Endothelial cell of hepatic sinusoid (primary cell): Measurements from ENCODE around the gene KPTN.

Experiments used
- in situ Hi-C: cut with HindIII; loops from 2 replicates; pipeline ENCODE4 v1.10.0; 2017; ENCODE audit warnings: low sequenced_read_pairs

Gene KPTN

DNA sequence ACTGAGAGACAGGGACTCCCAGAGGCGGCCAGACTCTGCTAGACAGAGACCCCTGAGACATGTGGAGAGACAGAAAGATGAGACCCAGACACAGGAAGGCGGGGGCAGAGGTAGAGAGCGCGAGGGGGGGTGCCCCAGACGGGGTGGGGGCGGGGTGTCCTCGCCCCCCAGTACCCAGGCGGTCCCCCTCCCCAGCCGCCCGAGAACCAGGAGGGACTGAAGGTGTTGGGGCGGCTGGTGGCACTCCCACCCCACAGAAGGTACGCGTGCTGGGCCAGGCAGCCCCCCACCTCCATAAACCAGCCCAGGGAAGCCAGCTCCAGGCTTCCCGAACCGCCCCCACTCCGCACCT lies 12.7 kb downstream of the KPTN start:
- in situ Hi-C loops: no loop called here

DNA sequence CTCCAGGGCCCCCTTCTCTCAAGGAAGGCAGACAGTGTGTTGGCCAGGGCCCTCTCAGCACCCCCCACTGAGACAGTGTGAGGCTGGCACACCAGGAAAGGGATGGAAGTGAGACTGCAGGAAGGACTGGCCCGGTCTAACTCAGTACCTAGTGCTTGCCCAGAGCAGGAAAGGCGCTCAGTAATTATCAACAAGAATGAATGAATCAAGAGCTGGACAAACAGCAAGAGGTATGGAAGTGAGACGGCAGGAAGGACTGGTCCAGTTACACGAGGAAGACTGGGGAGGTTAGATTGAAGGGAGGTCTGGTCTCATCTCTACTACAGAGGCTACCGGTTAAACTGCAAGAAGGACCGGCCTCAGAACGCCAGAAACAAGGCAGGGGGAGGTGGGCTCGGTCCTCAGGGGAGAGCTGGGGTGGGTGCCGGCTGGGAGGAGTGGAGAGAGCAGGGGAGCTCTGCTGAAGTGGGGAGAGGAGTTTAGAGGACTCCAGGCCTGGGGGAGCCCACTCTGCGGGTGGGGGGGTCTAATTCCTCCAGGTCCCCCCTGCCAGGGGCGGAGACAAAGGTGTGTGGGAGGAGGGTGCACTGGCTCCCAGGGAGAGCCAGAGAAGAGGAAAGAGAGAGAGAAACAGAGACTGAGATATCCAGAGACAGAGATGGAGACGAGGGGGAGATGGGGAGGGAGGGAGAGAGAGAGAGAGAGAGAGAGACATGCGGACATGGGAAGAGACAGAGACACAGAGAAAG lies 13.4 kb downstream of the KPTN start:
- in situ Hi-C loops: no loop called here

DNA sequence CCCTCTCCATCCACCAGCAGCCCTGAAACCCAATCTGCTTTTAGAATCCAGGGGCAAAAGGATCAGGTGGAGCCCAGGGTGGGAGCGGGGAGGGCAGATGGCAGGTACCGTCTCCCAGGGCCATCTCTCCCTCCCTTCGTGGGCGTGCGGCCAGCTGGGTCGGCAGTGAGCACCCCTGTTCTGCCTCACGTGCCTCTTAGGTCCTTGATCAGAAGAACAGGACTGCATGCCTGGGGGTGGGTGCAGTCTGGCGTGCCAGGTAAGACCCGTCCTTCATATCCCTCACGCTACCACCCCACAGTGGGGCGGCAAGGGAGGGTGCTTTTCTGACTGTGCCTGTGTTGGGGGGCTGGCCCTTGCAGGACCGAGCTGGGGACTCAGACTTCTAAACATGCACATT lies 14.3 kb downstream of the KPTN start:
- in situ Hi-C loops: no loop called here

DNA sequence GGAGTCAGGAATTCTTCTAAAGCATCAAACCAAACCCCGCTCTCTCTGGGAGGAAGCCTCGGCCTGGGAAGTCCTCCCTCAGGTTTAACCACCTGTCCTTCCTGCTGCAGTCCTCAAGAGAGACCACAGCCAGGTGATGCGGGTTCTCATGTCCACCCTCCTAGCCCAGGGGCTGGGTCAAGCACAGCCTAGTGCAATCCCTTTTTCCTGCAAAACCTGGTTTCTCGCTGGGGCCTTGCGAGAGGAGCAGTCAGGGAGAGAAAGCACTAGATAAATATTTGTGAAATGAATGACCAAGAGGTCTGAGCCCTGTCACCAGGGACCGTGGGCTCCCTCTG lies 14.7 kb downstream of the KPTN start:
- in situ Hi-C loops: no loop called here

DNA sequence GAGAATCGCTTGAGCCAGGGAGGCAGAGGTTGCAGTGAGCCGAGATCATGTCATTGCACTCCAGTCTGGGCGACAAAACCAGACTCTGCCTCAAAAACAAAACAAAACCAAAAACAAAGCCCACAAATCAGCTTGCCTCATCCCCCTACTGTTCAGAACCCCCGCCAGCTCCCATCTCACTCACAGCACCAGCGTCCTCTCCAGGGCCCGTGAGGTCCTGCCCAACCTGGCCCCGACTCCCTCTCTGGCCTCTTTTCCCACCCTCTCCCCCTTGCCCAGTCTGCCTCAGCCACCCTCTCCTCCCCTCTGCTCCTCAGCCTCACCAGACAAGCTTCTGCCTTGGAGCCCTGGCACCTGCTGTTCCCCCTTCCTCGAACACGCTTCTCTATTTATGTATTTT lies 16.1 kb downstream of the KPTN start:
- in situ Hi-C loops: no loop called here

DNA sequence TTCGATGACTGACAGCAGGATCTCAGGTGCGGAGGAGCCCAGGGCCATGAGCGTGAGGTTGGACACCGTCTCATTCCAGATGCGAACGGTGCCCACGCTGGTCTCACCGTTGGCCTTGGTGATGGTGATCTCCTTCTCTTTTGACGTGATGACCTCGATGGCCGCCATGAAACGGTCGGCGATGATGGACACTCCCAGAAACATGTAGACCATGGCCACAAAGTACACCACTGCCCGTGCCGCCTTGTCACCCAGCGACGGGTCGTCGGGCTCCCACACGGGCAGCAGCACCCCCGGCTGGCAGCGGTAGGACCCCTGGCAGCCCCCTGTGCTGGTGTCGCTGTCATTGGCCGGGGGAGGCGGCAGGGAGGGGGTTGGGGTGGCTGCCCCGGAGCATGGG lies 18.1 kb downstream of the KPTN start:
- in situ Hi-C loops: no loop called here

DNA sequence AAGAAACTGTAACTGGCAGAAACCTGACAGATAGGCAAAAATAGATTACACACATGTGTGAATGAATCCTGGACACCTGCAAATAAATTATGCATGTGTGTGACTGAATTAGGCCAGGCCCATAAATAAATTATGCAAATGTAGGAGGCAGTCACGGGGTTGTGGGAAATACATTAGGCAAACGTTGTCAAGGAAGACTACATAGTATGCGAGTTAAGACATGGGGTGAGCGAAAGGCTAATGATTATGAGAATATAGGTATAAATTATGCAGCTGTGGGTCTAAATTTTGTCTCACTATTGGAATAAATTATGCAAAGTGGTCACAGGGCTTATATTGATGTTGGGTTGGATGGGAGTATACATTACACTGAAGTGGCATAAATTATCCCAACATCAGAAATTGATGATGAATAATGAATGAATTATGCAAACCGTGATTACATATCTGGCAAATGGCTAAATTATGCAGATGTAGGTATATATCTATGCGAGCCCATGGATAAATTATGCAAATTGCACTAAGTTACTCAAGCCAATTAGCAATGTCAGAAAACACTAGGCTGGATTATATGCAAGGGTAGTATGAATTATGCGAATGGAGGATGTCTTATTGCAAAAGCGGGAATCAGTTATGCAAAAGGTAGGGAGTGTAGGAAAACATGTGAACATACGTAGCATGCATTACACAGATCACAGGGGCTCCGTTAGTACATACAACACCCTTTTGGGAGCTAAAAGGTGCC lies 19.2 kb downstream of the KPTN start:
- in situ Hi-C loops: no loop called here

DNA sequence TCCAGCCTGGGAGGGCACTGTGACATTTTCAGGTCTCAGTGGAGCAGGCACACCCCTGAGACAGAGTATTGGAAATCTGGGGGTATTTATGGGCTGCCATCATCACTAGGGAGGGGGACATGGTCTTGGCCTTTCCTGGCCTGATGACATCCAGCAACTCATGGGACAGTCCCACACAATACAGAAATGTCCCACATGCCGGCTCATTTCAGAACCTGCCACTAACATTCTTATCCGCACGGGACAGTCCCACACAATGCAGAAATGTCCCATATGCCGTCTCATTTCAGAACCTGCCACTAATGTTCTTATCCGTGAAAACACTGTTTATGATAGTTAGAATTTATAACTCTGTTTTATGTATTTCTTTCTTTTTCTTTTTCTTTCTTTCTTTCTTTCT lies 22.1 kb downstream of the KPTN start:
- in situ Hi-C loops: no loop called here

DNA sequence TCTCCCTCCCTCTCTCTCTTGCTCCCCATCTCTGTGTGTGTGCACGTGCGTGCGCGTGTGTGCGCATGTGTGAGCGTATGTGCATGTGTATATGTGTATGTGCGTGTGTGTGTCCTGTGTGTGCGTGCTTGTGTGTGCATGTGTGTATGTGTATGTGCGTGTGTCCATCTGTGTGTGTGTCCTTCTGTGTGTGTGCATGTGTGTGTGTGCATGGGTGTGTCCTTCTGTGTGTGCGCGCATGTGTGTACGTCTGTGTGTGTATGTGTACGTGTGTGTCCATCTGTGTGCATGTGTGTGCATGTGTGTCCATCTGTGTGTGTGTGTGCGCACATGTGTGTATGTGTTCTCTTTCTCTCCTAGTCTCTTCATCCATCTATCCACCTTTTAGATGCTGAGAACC lies 24.5 kb downstream of the KPTN start:
- in situ Hi-C loops: no loop called here

DNA sequence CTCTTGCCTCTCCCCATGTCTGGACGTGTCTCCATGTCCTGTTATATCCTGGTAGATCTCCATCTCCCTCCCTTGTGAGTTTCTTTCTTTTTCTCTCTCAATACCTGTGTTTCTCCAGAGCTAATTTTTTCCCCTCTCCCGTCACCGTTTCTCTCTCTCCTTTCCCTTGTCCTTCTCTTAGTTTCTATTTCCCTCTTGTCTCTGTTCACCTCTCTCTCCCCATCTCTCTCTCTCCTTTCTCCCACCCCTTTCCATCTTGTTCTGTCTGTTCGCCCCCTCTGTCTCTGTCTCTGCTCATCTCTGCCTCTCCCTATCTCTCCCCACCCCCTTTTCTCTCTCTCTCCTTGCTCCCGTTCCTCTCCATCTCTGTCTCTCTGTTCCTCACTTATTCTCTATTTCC lies 25.3 kb downstream of the KPTN start:
- in situ Hi-C loops: no loop called here

DNA sequence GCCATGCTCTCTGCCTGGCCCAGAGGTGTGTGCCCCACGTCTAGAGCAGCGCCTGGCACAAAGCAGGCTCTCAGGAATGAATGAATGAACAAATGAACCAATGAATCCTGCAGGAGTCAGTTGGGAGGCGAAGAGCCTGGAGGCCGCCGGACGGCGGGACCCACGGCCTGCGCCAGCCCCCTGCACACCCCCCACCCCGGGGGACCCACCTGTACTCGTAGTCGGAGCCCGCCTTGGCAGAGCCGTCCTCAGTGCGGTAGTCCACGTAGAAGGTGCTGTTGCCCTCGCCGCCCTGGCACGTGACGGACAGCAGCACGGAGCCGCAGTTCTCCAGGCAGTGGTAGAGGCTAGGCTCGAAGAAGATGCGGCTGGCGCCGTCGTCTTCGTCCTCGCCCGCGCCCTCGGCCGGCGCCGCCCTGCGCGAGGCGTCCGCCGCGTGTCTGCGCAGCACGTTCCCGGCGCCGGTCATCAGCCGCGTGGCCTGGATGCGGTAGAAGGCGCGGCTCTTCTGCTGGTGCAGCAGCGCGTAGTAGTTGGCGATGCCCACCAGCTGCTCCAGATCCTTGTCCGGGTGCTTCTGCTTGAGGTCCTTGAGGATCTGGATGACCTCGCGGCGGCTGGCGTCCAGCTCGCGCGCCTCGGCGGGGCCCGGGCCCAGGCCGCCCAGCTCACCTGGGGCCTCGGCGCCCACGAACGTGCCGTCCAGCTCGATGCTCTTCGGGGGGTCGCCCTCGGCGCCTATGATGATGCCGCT lies 27.1 kb downstream of the KPTN start:
- in situ Hi-C loops: no loop called here

DNA sequence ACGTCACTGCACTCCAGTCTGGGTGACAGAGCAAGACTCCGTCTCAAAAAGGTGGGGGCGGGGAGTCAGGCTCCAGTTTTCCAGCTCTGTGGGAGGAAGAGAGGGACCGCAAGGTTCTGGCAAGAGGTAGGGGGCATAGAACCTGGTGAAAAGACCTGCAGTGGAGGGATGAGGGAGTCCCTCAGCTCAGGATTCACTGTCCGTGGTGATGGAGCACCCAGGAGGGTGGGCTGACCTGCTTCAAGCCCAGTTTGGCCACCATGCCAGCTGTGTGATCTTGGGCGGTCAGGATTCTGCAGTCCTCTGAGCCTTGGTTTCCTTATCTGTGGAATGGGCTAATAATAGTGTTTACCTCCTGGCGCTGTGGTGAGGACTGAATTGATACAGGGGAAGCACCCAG lies 33.5 kb downstream of the KPTN start:
- in situ Hi-C loops: no loop called here

DNA sequence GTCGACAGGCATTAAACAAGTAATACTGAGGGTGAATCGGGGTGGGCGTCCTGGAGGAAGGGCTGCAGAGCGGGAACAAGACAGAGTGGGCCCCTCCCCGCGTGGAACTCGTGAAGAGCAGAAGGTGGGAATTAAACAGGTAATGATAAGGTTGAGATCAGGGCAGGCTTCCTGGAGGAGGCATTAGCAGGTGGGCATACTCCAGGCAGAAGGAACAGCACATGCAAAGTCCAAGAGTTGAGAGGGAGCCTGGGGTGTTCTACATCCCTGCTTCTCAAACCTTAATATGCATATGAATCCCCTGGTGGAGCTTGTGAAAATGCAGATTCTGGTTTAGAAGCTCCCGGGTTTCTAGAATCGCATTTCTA lies 35.7 kb downstream of the KPTN start:
- in situ Hi-C loops: loop anchor here (5.0 kb wide), 3 partner anchors 59 to 214 kb away; no protein-coding TSS in a partner anchor

DNA sequence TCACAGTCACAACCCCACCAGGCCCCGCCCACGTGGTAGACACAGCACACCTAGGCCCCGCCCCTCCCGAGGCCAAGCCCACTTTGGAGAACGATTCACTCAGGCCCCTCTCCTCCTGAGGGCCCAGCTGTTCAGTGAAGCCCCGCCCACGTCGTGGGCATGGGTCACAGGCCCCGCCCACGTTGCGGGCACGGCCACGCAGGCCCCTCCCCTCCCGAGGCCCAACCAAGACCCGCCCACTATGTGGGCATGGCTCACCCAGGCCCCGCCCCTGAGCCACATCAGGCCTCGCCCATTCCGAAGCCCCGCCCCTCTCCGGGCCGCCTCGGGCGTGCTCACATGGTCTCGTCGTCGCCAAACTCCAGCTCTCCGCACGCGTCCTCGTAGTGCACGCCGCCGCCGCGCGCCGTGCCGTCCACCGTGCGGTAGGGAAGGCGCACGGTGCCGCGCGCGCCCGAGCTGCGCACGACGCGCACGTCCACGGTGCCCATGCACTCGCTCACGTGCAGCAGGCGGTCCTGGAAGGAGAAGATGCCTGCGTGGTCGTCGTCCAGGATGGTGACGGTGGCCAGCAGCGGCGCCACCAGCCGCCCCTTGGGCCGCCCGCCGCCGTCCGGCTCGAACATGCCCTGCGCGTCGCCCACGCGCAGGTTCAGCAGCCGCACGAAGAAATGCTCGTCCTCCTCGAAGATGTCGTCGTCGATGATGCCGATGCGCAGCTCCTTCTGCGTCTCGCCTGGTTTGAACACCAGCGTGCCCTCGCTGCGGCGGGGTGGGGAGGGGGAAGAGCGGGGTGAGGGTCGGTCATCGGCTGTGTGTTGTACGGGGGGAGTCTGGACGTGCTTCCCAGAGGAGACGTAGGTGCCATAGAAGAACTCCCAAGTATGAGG lies 36.3 kb downstream of the KPTN start:
- in situ Hi-C loops: loop anchor here (5.0 kb wide), 3 partner anchors 60 to 215 kb away; no protein-coding TSS in a partner anchor

DNA sequence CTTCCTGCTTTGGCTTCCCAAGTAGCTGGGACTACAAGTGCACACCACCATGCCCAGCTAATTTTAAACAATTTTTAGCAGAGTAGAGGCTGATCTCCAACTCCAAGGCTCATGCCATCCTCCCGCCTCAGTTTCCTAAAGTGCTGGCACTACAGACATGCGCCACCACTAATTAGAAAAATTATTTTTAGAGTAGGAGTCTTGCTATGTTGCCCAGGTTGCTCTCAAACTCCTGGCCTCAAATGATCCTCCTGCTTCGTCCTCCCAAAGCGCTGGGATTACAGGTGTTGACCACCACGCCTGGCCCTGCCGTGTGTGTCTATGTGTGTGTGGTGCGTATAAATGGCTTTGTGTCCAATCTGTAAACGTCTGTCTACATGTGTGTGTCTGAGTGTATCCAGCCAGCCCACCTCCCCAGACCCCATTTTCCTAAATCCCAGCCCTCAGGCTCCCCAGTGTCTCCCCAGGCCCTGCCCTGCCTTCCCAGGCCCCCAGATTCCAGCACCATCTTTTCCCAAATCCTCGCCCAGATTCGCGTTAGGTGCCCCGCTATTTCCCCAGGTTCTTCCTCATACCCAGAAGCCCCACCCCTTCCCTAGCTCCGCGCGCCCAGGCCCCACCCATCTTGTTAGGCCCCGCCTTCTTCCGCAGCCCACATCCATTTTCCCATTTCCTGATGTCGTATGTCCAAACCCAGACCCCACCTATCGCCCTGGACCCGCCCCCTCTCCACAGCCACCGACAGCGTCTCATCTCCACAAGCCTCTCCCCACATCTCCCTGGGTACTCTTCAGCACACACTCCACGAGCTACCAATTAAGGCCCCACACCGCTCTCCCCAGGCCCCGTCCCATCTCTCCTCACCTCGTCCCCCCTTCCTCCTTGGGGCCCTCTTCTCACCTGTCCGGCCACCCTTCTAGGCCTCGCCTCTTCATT lies 37.2 kb downstream of the KPTN start:
- in situ Hi-C loops: loop anchor here (5.0 kb wide), 3 partner anchors 60 to 215 kb away; no protein-coding TSS in a partner anchor

DNA sequence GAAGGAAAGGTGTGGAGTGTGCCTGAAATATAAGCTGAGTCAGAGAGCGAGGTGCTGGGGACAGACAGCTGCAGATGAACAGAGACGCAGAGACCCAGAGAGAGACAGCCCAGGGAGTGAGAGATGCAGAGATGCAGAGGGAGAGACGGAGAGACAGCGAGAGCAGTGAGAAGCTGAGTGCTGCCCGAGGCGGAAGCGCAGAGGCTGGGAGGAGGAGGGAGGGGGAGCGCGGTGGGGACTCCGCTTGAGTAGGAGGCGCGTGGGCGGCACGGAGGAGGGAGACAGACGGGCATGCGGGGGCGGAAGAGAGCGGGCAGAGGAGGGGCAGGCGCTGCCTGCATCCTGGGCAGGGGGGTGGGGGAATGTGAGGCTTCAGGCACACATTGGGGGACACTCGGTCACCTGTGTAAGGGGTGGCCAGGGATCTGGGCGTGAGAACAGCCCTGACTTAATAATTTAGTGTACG lies 38.0 kb downstream of the KPTN start:
- in situ Hi-C loops: loop anchor here (5.0 kb wide), 3 partner anchors 61 to 216 kb away; no protein-coding TSS in a partner anchor

DNA sequence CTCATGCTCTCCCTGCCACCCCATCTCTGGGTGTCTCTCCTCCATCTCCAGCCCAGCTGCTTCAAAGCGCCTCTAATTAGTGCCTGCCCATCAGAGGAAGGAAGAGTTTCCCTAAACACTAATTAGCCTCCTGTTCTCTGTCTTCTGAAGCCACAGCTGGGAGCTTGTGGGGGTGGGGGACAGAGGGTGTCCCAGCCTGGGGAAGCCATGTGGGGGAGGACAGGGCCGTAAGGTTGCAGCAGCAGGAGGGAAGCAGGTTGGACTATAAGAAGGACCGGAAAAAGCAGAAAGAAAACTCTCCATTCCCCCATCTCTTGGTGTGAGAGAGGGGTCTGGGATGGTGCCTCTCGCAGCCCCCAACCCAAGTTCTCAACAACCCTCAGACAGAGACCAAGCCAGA lies 38.5 kb downstream of the KPTN start:
- in situ Hi-C loops: loop anchor here (5.0 kb wide), 3 partner anchors 62 to 217 kb away; no protein-coding TSS in a partner anchor

DNA sequence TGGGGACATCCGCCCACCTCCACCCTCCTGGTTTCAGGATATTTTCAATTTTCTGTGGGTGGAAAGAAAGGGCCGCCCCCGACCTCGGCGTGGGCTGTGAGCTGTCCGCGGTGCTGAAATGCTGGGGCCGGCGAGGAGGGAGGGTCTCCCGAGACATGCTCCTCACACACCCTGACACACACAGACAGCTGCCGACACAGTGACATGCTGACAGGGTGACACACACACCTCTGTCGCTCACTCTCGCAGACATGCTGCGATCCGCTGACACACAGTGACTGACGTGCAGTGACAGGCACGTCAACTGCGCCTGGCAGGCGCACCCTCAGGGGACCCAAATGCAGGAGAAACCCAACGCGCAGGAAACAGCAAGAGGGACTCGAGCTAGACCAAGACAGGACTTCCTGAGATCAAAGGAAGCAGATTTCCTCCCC lies 39.6 kb downstream of the KPTN start:
- in situ Hi-C loops: no loop called here

DNA sequence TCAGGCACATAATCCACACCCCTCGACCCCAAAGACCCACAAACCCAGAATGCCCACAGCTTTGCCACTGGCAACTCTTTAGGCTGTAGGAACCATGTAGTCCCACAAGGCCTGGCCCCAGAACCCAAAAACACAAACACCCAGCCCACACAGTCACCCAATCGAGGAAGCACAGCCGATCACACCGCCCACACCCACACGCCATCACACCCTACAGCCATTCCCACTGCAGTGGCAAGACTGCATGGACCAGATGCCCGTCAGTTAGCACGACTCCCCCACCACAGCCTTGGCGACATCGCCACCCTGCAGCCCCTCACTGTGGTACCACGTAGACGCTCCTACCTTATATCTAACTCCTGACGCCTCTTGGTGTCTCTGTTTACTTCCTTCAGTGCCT lies 40.7 kb downstream of the KPTN start:
- in situ Hi-C loops: no loop called here
